NCI-H1105 treated with DMSO at 0.1 percent for 48 hours (cell line): ENCODE data around the gene CTTNBP2.

Experiments used
- DNase-seq: peaks from one replicate; lab custom pipeline; 2025; lab: John Stamatoyannopoulos, UW

Gene CTTNBP2

GRCh38 chr7:117790251-117790650 is 83.0 kb downstream of the CTTNBP2 start:
- no peak for DNase-seq

- no peak for DNase-seq
Observed at GRCh38 chr7:117785431-117785830, 87.8 kb downstream of the CTTNBP2 start.

- DNase-seq: no peak
Observed at GRCh38 chr7:117784315-117784714, 88.9 kb downstream of the CTTNBP2 start.

GRCh38 chr7:117782761-117783160 is 90.5 kb downstream of the CTTNBP2 start:
- DNase-seq: no peak

- no peak for DNase-seq
Observed at GRCh38 chr7:117781707-117782106, 91.5 kb downstream of the CTTNBP2 start.

GRCh38 chr7:117780832-117781231 is 92.4 kb downstream of the CTTNBP2 start:
- no peak for DNase-seq

- DNase-seq: peak; percentile 77
Observed at GRCh38 chr7:117777335-117778142, 95.7 kb downstream of the CTTNBP2 start.

GRCh38 chr7:117776224-117776623 is 97.0 kb downstream of the CTTNBP2 start:
- no peak for DNase-seq

- no peak for DNase-seq
Observed at GRCh38 chr7:117775801-117776200, 97.4 kb downstream of the CTTNBP2 start.

- no peak for DNase-seq
Observed at GRCh38 chr7:117774943-117775342, 98.3 kb downstream of the CTTNBP2 start.

- no peak for DNase-seq
Observed at GRCh38 chr7:117772421-117772820, 100.8 kb downstream of the CTTNBP2 start.

GRCh38 chr7:117771756-117772155 is 101.5 kb downstream of the CTTNBP2 start:
- DNase-seq: no peak

- DNase-seq: no peak
Observed at GRCh38 chr7:117769085-117769484, 104.2 kb downstream of the CTTNBP2 start.

- no peak for DNase-seq
Observed at GRCh38 chr7:117767951-117768350, 105.3 kb downstream of the CTTNBP2 start.

- no peak for DNase-seq
Observed at GRCh38 chr7:117766913-117767312, 106.3 kb downstream of the CTTNBP2 start.

- no peak for DNase-seq
Observed at GRCh38 chr7:117764031-117764430, 109.2 kb downstream of the CTTNBP2 start.

- no peak for DNase-seq
Observed at GRCh38 chr7:117762055-117762454, 111.2 kb downstream of the CTTNBP2 start.

GRCh38 chr7:117759950-117760640 is 113.1 kb downstream of the CTTNBP2 start:
- no peak for DNase-seq

GRCh38 chr7:117757440-117757839 is 115.8 kb downstream of the CTTNBP2 start:
- no peak for DNase-seq

GRCh38 chr7:117756586-117757085 is 116.6 kb downstream of the CTTNBP2 start:
- no peak for DNase-seq

GRCh38 chr7:117755136-117755535 is 118.1 kb downstream of the CTTNBP2 start:
- no peak for DNase-seq

- no peak for DNase-seq
Observed at GRCh38 chr7:117751775-117752174, 121.5 kb downstream of the CTTNBP2 start.
